LNCAP (cell line): ENCODE data around the gene PPCDC.

Source experiments
- CTCF ChIP-seq: fragments of 450-650 bp; IDR thresholded peaks from 2 replicates; pipeline ENCODE4 v1.5.1; 2017; ENCODE audit warnings: mild to moderate bottlenecking

The PPCDC gene

GRCh38 chr15:75023181-75023871, at the start of gene PPCDC:
Gene PPCDC, plus strand, starts transcription at chr15:75023590. Its CDS starts 4,729 bp downstream, at chr15:75028319.
- TF ChIP-seq CTCF, result no peak

GRCh38 chr15:74976159-74976558, 47.2 kb upstream of the PPCDC start:
- no peak for TF ChIP-seq CTCF

- TF ChIP-seq CTCF, result no peak
Observed at GRCh38 chr15:74977599-74977998, 45.8 kb upstream of the PPCDC start.

GRCh38 chr15:74978077-74978476, 45.3 kb upstream of the PPCDC start:
- TF ChIP-seq CTCF, result no peak

GRCh38 chr15:74978503-74978902, 44.9 kb upstream of the PPCDC start:
- TF ChIP-seq CTCF, result no peak

GRCh38 chr15:74982183-74982582, 41.2 kb upstream of the PPCDC start:
- no peak for TF ChIP-seq CTCF

GRCh38 chr15:74983725-74984231, 39.6 kb upstream of the PPCDC start:
- TF ChIP-seq CTCF, result no peak
